Calu3 (cell line): ENCODE results near the gene SPINT1. TPM values are rescaled to one million over a fixed set of nuclear protein-coding genes. Genes with fewer than 3 reads are reported as not detected.

Experiments used
- BruUV-seq: library from RNA; stranded (reverse); fragments of 400-500 nt; replicated peaks from 2 replicates; lab custom pipeline; 2021; lab: Mats Ljungman, UMichigan
- CTCF ChIA-PET: fragments of 300-600 bp; sonication (Branson Sonifier 250); formaldehyde crosslinking; loops from one replicate; lab custom pipeline; 2022; ENCODE audit warnings: antibody characterized with exemption; lab: Charles Lee
- DNase-seq: peaks from one replicate; pipeline ENCODE4 v3.0.0; 2022
- H3K27ac Mint-ChIP-seq: one replicate; pipeline ENCODE4 v1.8.0; 2022; ENCODE audit warnings: mixed read lengths; ENCODE audit not compliant: unreplicated experiment
- H3K27me3 Mint-ChIP-seq: one replicate; pipeline ENCODE4 v1.8.0; 2022; ENCODE audit warnings: mixed read lengths; ENCODE audit not compliant: unreplicated experiment
- H3K36me3 Mint-ChIP-seq: one replicate; pipeline ENCODE4 v1.8.0; 2022; ENCODE audit warnings: mild to moderate bottlenecking, moderate library complexity, mixed read lengths; ENCODE audit not compliant: insufficient read depth, unreplicated experiment
- H3K4me1 Mint-ChIP-seq: one replicate; pipeline ENCODE4 v1.8.0; 2022; ENCODE audit warnings: mild to moderate bottlenecking, low read depth, mixed read lengths; ENCODE audit not compliant: unreplicated experiment
- H3K4me3 Mint-ChIP-seq: one replicate; pipeline ENCODE4 v1.8.0; 2022; ENCODE audit warnings: mild to moderate bottlenecking, low read depth, moderate library complexity, mixed read lengths; ENCODE audit not compliant: unreplicated experiment
- H3K9me3 Mint-ChIP-seq: one replicate; pipeline ENCODE4 v1.8.0; 2022; ENCODE audit warnings: low read depth, mixed read lengths; ENCODE audit not compliant: unreplicated experiment
- CTCF ChIP-seq: fragments of 200-600 bp; IDR thresholded peaks from one replicate; pipeline ENCODE4 v1.8.0; 2022; ENCODE audit warnings: antibody characterized with exemption; ENCODE audit not compliant: unreplicated experiment
- intact Hi-C: fragments of 100-400 bp; cut with micrococcal nuclease; formaldehyde crosslinking; loops from one replicate; pipeline ENCODE4 v1.10.0; 2022; ENCODE audit not compliant: unreplicated experiment
- total RNA-seq: library from RNA; stranded (reverse); gene quantifications from 2 replicates; pipeline ENCODE4 v1.2.3, GENCODE V29; 2022

SPINT1 gene
- total RNA-seq, 1 experiment from 2014 or later, result 93.7 TPM

DNA sequence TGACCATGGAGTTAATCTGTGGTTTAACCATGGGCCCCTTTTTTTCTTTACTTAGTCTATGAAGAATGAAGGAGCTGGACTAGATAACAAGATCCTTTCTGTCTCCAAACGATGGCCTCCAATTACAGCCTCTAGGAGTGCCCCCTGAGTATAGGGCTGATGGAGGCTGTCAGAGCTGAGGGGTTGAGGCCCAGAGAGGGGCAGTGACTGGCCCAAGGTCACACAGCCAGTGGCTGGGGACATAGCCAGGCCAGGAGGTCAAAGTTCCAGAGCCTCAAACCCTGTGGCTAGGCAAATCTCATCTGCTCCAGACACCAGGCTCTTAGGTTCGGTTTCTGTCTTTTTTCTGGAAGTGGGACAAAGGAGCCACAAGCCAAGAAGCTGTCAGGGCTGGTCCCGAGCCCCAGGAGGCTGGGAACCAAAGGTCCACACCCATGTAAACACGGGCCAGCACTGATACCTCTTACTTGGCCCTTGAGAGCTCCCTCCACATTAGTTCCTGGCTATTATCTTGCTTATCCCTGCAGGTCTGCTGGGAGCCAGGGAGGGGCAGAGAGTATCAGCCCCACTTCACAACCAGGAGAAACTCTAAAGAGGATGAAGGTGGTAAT lies 19.9 kb downstream of the SPINT1 start:
- no peak overlapping the region for H3K4me3 Mint-ChIP-seq
- CTCF ChIA-PET, result interaction anchor here (0.9 to 2.2 kb wide), 3 partner anchors 10 to 31 kb away, joined by 4 to 13 read pairs (median 10); partner anchors contain the start of gene VPS18
- peaks cover 14% of the 10 kb centered on the region for H3K36me3 Mint-ChIP-seq
- no TSS peak for BruUV-seq
- peaks cover 26% of the 10 kb centered on the region for H3K4me1 Mint-ChIP-seq
- H3K9me3 Mint-ChIP-seq, result no peaks in the 10 kb centered on the region
- TF ChIP-seq CTCF, result no peak
- intact Hi-C loops, result no loop called here
- no peak overlapping the region for H3K27ac Mint-ChIP-seq
- DNase-seq, result no peak
- no peaks in the 10 kb centered on the region for H3K27me3 Mint-ChIP-seq

- intact Hi-C loops, result no loop called here
- H3K4me1 Mint-ChIP-seq, result peaks cover 38% of the 10 kb centered on the region
- H3K4me3 Mint-ChIP-seq, result no peak overlapping the region
- DNase-seq, result no peak
- peaks cover 16% of the 10 kb centered on the region for H3K36me3 Mint-ChIP-seq
- CTCF ChIA-PET, result no interaction called here
- H3K9me3 Mint-ChIP-seq, result no peaks in the 10 kb centered on the region
- TF ChIP-seq CTCF, result no peak
- no peaks in the 10 kb centered on the region for H3K27me3 Mint-ChIP-seq
- BruUV-seq, result no TSS peak
- no peak overlapping the region for H3K27ac Mint-ChIP-seq
These were observed 23.4 kb downstream of the SPINT1 start for GRCh38 chr15:40867199-40867598.

GRCh38 chr15:40869686-40870085 lies 25.8 kb downstream of the SPINT1 start:
- no TSS peak for BruUV-seq
- CTCF ChIA-PET, result interaction anchor here (2.3 to 5.4 kb wide), 2 partner anchors 12 to 24 kb away, joined by 6 to 73 read pairs; partner anchors contain the start of gene VPS18
- peaks cover 42% of the 10 kb centered on the region for H3K4me1 Mint-ChIP-seq

DNA sequence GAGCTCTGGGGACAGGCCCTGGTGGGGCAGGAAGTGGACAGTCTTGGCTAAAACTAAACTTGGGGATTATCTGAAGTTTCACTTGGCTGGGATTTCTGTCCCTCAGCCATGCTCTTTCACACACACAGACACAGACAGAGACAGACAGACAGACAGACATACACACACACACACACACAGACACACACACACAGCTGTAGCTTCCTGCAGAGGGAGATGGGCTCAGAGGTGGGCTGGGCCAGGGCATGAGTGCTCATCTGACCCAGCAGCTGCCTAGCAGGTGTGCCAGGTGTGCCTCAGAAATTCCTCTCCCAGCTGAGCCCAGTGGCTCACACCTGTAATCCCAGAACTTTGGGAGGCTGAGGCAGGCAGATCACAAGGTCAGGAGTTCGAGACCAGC lies 26.9 kb downstream of the SPINT1 start:
- CTCF ChIA-PET, result interaction anchor here (2.3 to 5.4 kb wide), 3 partner anchors 13 to 23 kb away, joined by 6 to 73 read pairs (median 10); partner anchors contain the start of gene VPS18
- H3K27ac Mint-ChIP-seq, result no peak overlapping the region
- no TSS peak for BruUV-seq
- intact Hi-C loops, result no loop called here
- no peak for TF ChIP-seq CTCF
- peaks cover 27% of the 10 kb centered on the region for H3K36me3 Mint-ChIP-seq
- H3K4me1 Mint-ChIP-seq, result peaks cover 42% of the 10 kb centered on the region
- H3K9me3 Mint-ChIP-seq, result no peaks in the 10 kb centered on the region
- H3K27me3 Mint-ChIP-seq, result no peaks in the 10 kb centered on the region
- no peak for DNase-seq
- no peak overlapping the region for H3K4me3 Mint-ChIP-seq

More at GRCh38 chr15:40869686-40870085, 25.8 kb downstream of the SPINT1 start:
- H3K27me3 Mint-ChIP-seq, result no peaks in the 10 kb centered on the region
- H3K9me3 Mint-ChIP-seq, result no peaks in the 10 kb centered on the region
- no peak for DNase-seq
- H3K27ac Mint-ChIP-seq, result no peak overlapping the region
- H3K4me3 Mint-ChIP-seq, result no peak overlapping the region
- H3K36me3 Mint-ChIP-seq, result peaks cover 27% of the 10 kb centered on the region
- no peak for TF ChIP-seq CTCF
- intact Hi-C loops, result no loop called here
